IPS DF 6.9 (cell line): Measurements from ENCODE around the gene XPR1.
"Not testable (repeated sequence)": the region's sequence is repeated elsewhere in the genome, so short reads cannot be mapped to it uniquely, and the experiment has no call there.

Source experiments
- DNase-seq: peaks from one replicate; pipeline ENCODE4 v3.0.0-alpha.2; 2013; ENCODE audit warnings: low read depth, low spot score
- H3K27ac ChIP-seq: one replicate; pipeline ENCODE4 v1.5.1; 2013; ENCODE audit warnings: low read length, control low read depth
- H3K27me3 ChIP-seq: 2 replicates; pipeline ENCODE4 v1.6.1; 2013; ENCODE audit warnings: mild to moderate bottlenecking, low read length; ENCODE audit not compliant: control insufficient read depth, insufficient read depth
- H3K36me3 ChIP-seq: 2 replicates; pipeline ENCODE4 v1.6.1; 2013; ENCODE audit warnings: low read length; ENCODE audit not compliant: control insufficient read depth, insufficient read depth
- H3K4me1 ChIP-seq: 2 replicates; pipeline ENCODE4 v1.6.1; 2013; ENCODE audit warnings: low read length; ENCODE audit not compliant: control insufficient read depth, insufficient read depth
- H3K4me3 ChIP-seq: 2 replicates; pipeline ENCODE4 v1.5.1; 2013; ENCODE audit warnings: mild to moderate bottlenecking, low read length
- H3K9me3 ChIP-seq: 2 replicates; pipeline ENCODE4 v1.6.1; 2013; ENCODE audit warnings: low read length, inconsistent platforms; ENCODE audit not compliant: control insufficient read depth, insufficient read depth
- WGBS: extraction: QIAGEN DNeasy Blood & Tissue Kit; methylation state at CpG from one replicate; pipeline ENCODE4 v1.1.7; 2013; ENCODE audit warnings: mixed read lengths, missing lambda C conversion rate; ENCODE audit not compliant: insufficient read length, insufficient coverage; 5-methylcytosine and 5-hydroxymethylcytosine counted together

Gene XPR1

GRCh38 chr1:180680558-180681144 lies 48.8 kb downstream of the XPR1 start:
- H3K27ac ChIP-seq: no peak overlapping the region
- no CpG with 5 or more reads among the region's 7 CpGs for WGBS
- DNase-seq: no peak
- no peaks in the 10 kb centered on the region for H3K9me3 ChIP-seq
- no peak overlapping the region for H3K4me3 ChIP-seq
- no peaks in the 10 kb centered on the region for H3K36me3 ChIP-seq
- H3K4me1 ChIP-seq: no peaks in the 10 kb centered on the region
- H3K27me3 ChIP-seq: no peaks in the 10 kb centered on the region

GRCh38 chr1:180683117-180683516 lies 51.3 kb downstream of the XPR1 start:
- not testable (repeated sequence) for H3K27ac ChIP-seq, DNase-seq, H3K27me3 ChIP-seq, H3K4me1 ChIP-seq, H3K36me3 ChIP-seq, H3K4me3 ChIP-seq, H3K9me3 ChIP-seq
- no CpG with 5 or more reads among the region's 3 CpGs for WGBS

GRCh38 chr1:180691322-180691913 lies 59.6 kb downstream of the XPR1 start:
- no peaks in the 10 kb centered on the region for H3K9me3 ChIP-seq
- WGBS: no CpG with 5 or more reads among the region's 2 CpGs
- no peak overlapping the region for H3K27ac ChIP-seq
- no peaks in the 10 kb centered on the region for H3K27me3 ChIP-seq
- no peaks in the 10 kb centered on the region for H3K4me1 ChIP-seq
- no peaks in the 10 kb centered on the region for H3K36me3 ChIP-seq
- no peak overlapping the region for H3K4me3 ChIP-seq
- no peak for DNase-seq

- Histone ChIP-seq H3K36me3 (no peaks in the 10 kb centered on the region), H3K9me3 (no peaks in the 10 kb centered on the region), H3K27ac (no peak overlapping the region), H3K27me3 (no peaks in the 10 kb centered on the region), H3K4me1 (no peaks in the 10 kb centered on the region), H3K4me3 (no peak overlapping the region)
- DNase-seq: no peak
- no CpG with 5 or more reads among the region's 5 CpGs for WGBS
These were observed 61.9 kb downstream of the XPR1 start for GRCh38 chr1:180693564-180694244.

- no CpG with 5 or more reads among the region's 8 CpGs for WGBS
- Histone ChIP-seq H3K27ac (no peak overlapping the region), H3K36me3 (no peaks in the 10 kb centered on the region), H3K9me3 (no peaks in the 10 kb centered on the region), H3K4me1 (no peaks in the 10 kb centered on the region), H3K4me3 (no peak overlapping the region), H3K27me3 (no peaks in the 10 kb centered on the region)
- DNase-seq: no peak
These were observed 63.5 kb downstream of the XPR1 start for GRCh38 chr1:180695282-180695681.

- no peak overlapping the region for H3K27ac ChIP-seq
- DNase-seq: no peak
- H3K36me3 ChIP-seq: no peaks in the 10 kb centered on the region
- H3K4me3 ChIP-seq: no peak overlapping the region
- no CpG with 5 or more reads among the region's 1 CpG for WGBS
- no peaks in the 10 kb centered on the region for H3K9me3 ChIP-seq
- no peaks in the 10 kb centered on the region for H3K27me3 ChIP-seq
- no peaks in the 10 kb centered on the region for H3K4me1 ChIP-seq
These were observed 64.5 kb downstream of the XPR1 start for GRCh38 chr1:180696361-180696760.

- no CpG with 5 or more reads among the region's 1 CpG for WGBS
- Histone ChIP-seq H3K4me1 (no peaks in the 10 kb centered on the region), H3K4me3 (no peak overlapping the region), H3K36me3 (no peaks in the 10 kb centered on the region), H3K27ac (no peak overlapping the region), H3K9me3 (no peaks in the 10 kb centered on the region), H3K27me3 (no peaks in the 10 kb centered on the region)
- DNase-seq: no peak
These were observed 66.8 kb downstream of the XPR1 start for GRCh38 chr1:180698580-180698979.

GRCh38 chr1:180702376-180702775 lies 70.6 kb downstream of the XPR1 start:
- not testable (repeated sequence) for H3K27me3 ChIP-seq, H3K4me3 ChIP-seq, DNase-seq, H3K9me3 ChIP-seq, H3K36me3 ChIP-seq, H3K4me1 ChIP-seq, H3K27ac ChIP-seq
- WGBS: no CpG with 5 or more reads among the region's 2 CpGs

- H3K4me3 ChIP-seq, H3K4me1 ChIP-seq, H3K27me3 ChIP-seq, H3K9me3 ChIP-seq, H3K27ac ChIP-seq, DNase-seq, H3K36me3 ChIP-seq: not testable (repeated sequence)
- WGBS: no CpG with 5 or more reads among the region's 30 CpGs
These were observed 78.9 kb downstream of the XPR1 start for GRCh38 chr1:180710746-180711145.

- H3K36me3 ChIP-seq, H3K4me3 ChIP-seq, H3K9me3 ChIP-seq, H3K4me1 ChIP-seq, H3K27me3 ChIP-seq, H3K27ac ChIP-seq, DNase-seq: not testable (repeated sequence)
- WGBS: no CpG with 5 or more reads among the region's 19 CpGs
These were observed 79.4 kb downstream of the XPR1 start for GRCh38 chr1:180711260-180711659.

- Histone ChIP-seq H3K4me3 (no peak overlapping the region), H3K27ac (no peak overlapping the region), H3K9me3 (no peaks in the 10 kb centered on the region), H3K27me3 (no peaks in the 10 kb centered on the region), H3K36me3 (no peaks in the 10 kb centered on the region), H3K4me1 (no peaks in the 10 kb centered on the region)
- no peak for DNase-seq
- WGBS: no CpG with 5 or more reads among the region's 4 CpGs
These were observed 88.9 kb downstream of the XPR1 start for GRCh38 chr1:180720753-180721152.
